ENCODE data around the gene MUC20. TPM values are rescaled to one million over a fixed set of nuclear protein-coding genes. Genes with fewer than 3 reads are reported as not detected.
A peak's percentile ranks its signal among the peaks of the same experiment; 100 is the strongest.
"Not testable (repeated sequence)": the region's sequence is repeated elsewhere in the genome, so short reads cannot be mapped to it uniquely, and the experiment has no call there.

Gene MUC20
- total RNA-seq, 8 experiments from 2014 or later: 0.49 to 6.3 (median 1.1) TPM

- ATAC-seq (replicated peaks in 6 of 8): no peak
- Histone ChIP-seq H3K4me3 (no peak overlapping the region), H3K27ac (no peak overlapping the region), H3K4me1 (replicated peaks in 1 of 2) (peaks cover 12 to 21% of the 10 kb centered on the region in 2 donors)
- 42 to 97% (median 60%) methylated on average over 1 to 11 of the region's 11 CpGs; no CpG with 5 or more reads in 1 of the 10 experiments for WGBS, 10 experiments
- in situ Hi-C loops (cut with MboI; ENCODE audit: low pct_unique_long_range_greater_than_20kb in 2 of 9, low sequenced_read_pairs in 9 of 9, unreplicated experiment in 9 of 9): no loop called here
Observed at GRCh38 chr3:195731356-195731905, 10.7 kb downstream of the MUC20 start.

DNA sequence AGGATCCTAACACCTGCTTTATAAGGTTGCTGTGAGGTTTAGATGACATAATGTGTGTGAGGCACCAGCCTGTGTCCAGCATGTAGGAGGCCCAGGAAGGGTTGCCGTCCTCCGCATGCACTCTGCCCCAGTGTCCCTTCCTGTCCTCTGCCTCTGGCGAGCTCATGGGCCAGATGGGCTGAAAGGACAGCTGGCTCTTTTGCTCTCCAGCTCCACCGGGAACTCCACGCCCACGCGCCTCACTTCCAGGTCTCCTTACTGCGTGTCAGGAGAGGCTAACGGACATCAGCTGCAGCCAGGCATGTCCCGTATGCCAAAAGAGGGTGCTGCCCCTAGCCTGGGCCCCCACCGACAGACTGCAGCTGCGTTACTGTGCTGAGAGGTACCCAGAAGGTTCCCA lies 12.2 kb downstream of the MUC20 start:
- ATAC-seq (replicated peaks in 6 of 8): peak; percentile 41 to 88 (median 62)
- in situ Hi-C loops (cut with MboI; ENCODE audit: low pct_unique_long_range_greater_than_20kb in 2 of 9, low sequenced_read_pairs in 9 of 9, unreplicated experiment in 9 of 9): no loop called here
- Histone ChIP-seq H3K27ac (no peak overlapping the region), H3K4me1 (replicated peaks in 1 of 2) (peaks cover 11 to 19% of the 10 kb centered on the region in 2 donors), H3K4me3 (no peak overlapping the region)
- 52 to 90% (median 77%) methylated on average over 1 to 6 of the region's 12 CpGs; no CpG with 5 or more reads in 4 of the 10 experiments for WGBS, 10 experiments

- 30 to 85% (median 68%) methylated on average over 2 to 16 of the region's 16 CpGs; no CpG with 5 or more reads in 1 of the 10 experiments for WGBS, 10 experiments
- in situ Hi-C loops (cut with MboI; ENCODE audit: low pct_unique_long_range_greater_than_20kb in 2 of 9, low sequenced_read_pairs in 9 of 9, unreplicated experiment in 9 of 9): no loop called here
- Histone ChIP-seq H3K27ac (no peak overlapping the region), H3K4me3 (no peak overlapping the region), H3K4me1 (replicated peaks in 1 of 2) (peaks cover 5 to 10% of the 10 kb centered on the region in 2 donors)
- ATAC-seq (replicated peaks in 6 of 8): no peak
Observed at GRCh38 chr3:195735036-195735695, 14.4 kb downstream of the MUC20 start.

- no peak for ATAC-seq (replicated peaks in 6 of 8)
- no peak overlapping the region for H3K27ac ChIP-seq
- peaks cover 5 to 10% of the 10 kb centered on the region in 2 donors for H3K4me1 ChIP-seq (replicated peaks in 1 of 2)
- H3K4me3 ChIP-seq: no peak overlapping the region
- in situ Hi-C loops (cut with MboI; ENCODE audit: low pct_unique_long_range_greater_than_20kb in 2 of 9, low sequenced_read_pairs in 9 of 9, unreplicated experiment in 9 of 9): no loop called here
- WGBS, 10 experiments: 49 to 96% (median 72%) methylated on average over 3 to 12 of the region's 12 CpGs
Observed at GRCh38 chr3:195736866-195737490, 16.2 kb downstream of the MUC20 start.

GRCh38 chr3:195737782-195738181 lies 17.0 kb downstream of the MUC20 start:
- in situ Hi-C loops (cut with MboI; ENCODE audit: low pct_unique_long_range_greater_than_20kb in 2 of 9, low sequenced_read_pairs in 9 of 9, unreplicated experiment in 9 of 9); ATAC-seq (replicated peaks in 6 of 8); H3K4me3 ChIP-seq; H3K4me1 ChIP-seq (replicated peaks in 1 of 2); H3K27ac ChIP-seq: not testable (repeated sequence)
- 17 to 91% (median 83%) methylated on average over 1 to 5 of the region's 6 CpGs; no CpG with 5 or more reads in 3 of the 10 experiments for WGBS, 10 experiments

GRCh38 chr3:195738274-195739044 lies 17.7 kb downstream of the MUC20 start:
- ATAC-seq (replicated peaks in 6 of 8): peak in 1 of 8 experiments; percentile 33
- 38 to 91% (median 80%) methylated on average over 1 to 14 of the region's 14 CpGs for WGBS, 10 experiments
- in situ Hi-C loops (cut with MboI; ENCODE audit: low pct_unique_long_range_greater_than_20kb in 2 of 9, low sequenced_read_pairs in 9 of 9, unreplicated experiment in 9 of 9): no loop called here

GRCh38 chr3:195739561-195740111 lies 18.9 kb downstream of the MUC20 start:
- Histone ChIP-seq H3K4me3 (no peak overlapping the region), H3K27ac (no peak overlapping the region), H3K4me1 (replicated peaks in 1 of 2) (no peaks in the 10 kb centered on the region)
- in situ Hi-C loops (cut with MboI; ENCODE audit: low pct_unique_long_range_greater_than_20kb in 2 of 9, low sequenced_read_pairs in 9 of 9, unreplicated experiment in 9 of 9): no loop called here
- no peak for ATAC-seq (replicated peaks in 6 of 8)
- WGBS, 10 experiments: 62 to 100% (median 86%) methylated on average over 1 to 11 of the region's 13 CpGs; no CpG with 5 or more reads in 1 of the 10 experiments

More at GRCh38 chr3:195738274-195739044, 17.7 kb downstream of the MUC20 start:
- Histone ChIP-seq H3K4me1 (replicated peaks in 1 of 2) (peaks cover 0 to 2% of the 10 kb centered on the region in 2 donors), H3K27ac (no peak overlapping the region), H3K4me3 (no peak overlapping the region)

DNA sequence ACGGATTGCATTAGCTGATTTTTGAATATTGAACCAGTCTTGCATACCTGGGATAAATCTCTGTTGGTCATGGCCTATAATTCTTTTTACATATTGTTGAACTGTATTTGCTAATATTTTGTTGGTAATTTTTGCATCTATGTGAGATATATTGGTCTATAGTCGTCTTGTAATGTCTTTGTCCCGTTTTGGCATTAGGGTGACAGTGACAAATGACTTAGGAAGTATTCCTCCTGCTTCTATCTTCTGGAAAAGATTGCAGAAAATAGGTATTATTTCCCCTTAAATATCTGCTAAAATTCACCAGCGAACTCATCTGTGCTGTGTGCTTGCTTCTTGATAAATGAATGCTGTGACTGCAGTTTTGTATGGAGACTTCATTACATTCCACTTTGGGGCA lies 23.7 kb downstream of the MUC20 start:
- 32 to 100% (median 73%) methylated on average over 1 to 4 of the region's 4 CpGs for WGBS, 10 experiments
- H3K27ac ChIP-seq: no peak overlapping the region
- ATAC-seq (replicated peaks in 6 of 8): no peak
- H3K4me3 ChIP-seq: no peak overlapping the region
- in situ Hi-C loops (cut with MboI; ENCODE audit: low pct_unique_long_range_greater_than_20kb in 2 of 9, low sequenced_read_pairs in 9 of 9, unreplicated experiment in 9 of 9): no loop called here
- no peaks in the 10 kb centered on the region for H3K4me1 ChIP-seq (replicated peaks in 1 of 2)

DNA sequence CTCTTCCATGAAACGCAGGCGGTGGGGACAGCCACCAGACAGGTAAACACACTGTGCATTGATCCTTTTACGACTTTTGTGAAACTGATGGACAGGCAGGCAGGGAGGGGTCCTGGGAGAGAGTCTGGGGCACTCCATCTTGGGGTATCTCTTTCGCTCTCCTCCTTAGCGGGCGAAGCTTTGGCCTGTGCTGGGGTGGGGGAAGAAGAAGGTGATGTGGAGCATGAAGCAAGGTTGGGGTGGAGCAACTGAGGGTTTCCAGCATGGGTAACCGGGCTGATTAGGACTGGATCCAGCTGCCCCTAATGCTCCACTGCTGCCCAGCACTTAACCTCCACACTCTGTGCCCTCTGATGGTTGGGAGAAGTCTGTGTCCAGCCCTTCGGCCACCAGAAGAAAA lies 25.6 kb downstream of the MUC20 start:
- no peak overlapping the region for H3K4me3 ChIP-seq
- no peak overlapping the region for H3K27ac ChIP-seq
- in situ Hi-C loops (cut with MboI; ENCODE audit: low pct_unique_long_range_greater_than_20kb in 2 of 9, low sequenced_read_pairs in 9 of 9, unreplicated experiment in 9 of 9): no loop called here
- no peak for ATAC-seq (replicated peaks in 6 of 8)
- WGBS, 10 experiments: 60 to 100% (median 100%) methylated on average over 1 to 4 of the region's 8 CpGs; no CpG with 5 or more reads in 2 of the 10 experiments
- H3K4me1 ChIP-seq (replicated peaks in 1 of 2): no peaks in the 10 kb centered on the region

DNA sequence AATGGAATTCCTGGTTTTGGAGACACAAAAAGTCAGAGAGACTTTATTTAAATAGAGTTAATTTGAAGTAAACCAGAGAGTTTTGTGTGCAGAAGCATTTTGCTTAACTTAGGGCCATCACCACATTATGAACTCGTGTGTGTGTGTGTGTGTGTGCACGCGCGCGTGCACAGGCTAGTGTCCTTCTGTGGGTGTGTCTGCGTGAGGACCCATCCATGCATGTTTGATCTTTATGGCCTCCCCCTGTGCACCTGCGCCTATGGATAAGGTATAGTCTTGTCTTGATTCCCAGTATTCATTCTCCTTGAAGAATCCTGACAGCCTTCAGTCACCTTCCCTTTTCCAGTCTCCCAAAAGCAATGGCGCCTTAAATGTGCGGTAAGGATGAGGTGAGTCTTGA lies 26.0 kb downstream of the MUC20 start:
- Histone ChIP-seq H3K27ac (no peak overlapping the region), H3K4me3 (no peak overlapping the region), H3K4me1 (replicated peaks in 1 of 2) (peaks cover 0 to 2% of the 10 kb centered on the region in 2 donors)
- ATAC-seq (replicated peaks in 6 of 8): no peak
- WGBS, 10 experiments: 82 to 100% (median 92%) methylated on average over 1 to 9 of the region's 9 CpGs; no CpG with 5 or more reads in 2 of the 10 experiments
- in situ Hi-C loops (cut with MboI; ENCODE audit: low pct_unique_long_range_greater_than_20kb in 2 of 9, low sequenced_read_pairs in 9 of 9, unreplicated experiment in 9 of 9): no loop called here

- peaks cover 7 to 11% of the 10 kb centered on the region in 2 donors for H3K4me1 ChIP-seq (replicated peaks in 1 of 2)
- WGBS, 10 experiments: 71 to 100% (median 95%) methylated on average over 3 to 11 of the region's 11 CpGs
- no peak overlapping the region for H3K27ac ChIP-seq
- in situ Hi-C loops (cut with MboI; ENCODE audit: low pct_unique_long_range_greater_than_20kb in 2 of 9, low sequenced_read_pairs in 9 of 9, unreplicated experiment in 9 of 9): no loop called here
- no peak for ATAC-seq (replicated peaks in 6 of 8)
- no peak overlapping the region for H3K4me3 ChIP-seq
Observed at GRCh38 chr3:195748661-195749060, 27.9 kb downstream of the MUC20 start.

DNA sequence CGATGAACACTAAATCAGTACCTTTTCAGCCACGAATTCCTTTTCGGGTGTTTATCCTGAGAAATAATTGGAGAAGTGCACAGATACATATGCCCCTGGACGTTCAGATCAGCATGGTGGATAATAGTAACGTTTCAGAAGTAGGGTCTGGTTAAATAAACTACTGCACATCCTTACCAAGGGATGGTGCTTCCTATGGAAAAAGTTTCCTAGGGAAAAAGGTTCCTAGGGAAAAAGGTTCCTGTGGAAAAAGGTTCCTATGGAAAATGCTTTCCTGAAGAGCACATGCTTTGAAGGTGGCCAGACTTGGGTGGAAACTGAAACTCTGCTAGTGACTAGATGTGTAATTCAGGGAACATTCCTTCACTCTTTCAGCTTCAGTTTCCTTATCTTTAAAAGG lies 28.3 kb downstream of the MUC20 start:
- in situ Hi-C loops (cut with MboI; ENCODE audit: low pct_unique_long_range_greater_than_20kb in 2 of 9, low sequenced_read_pairs in 9 of 9, unreplicated experiment in 9 of 9); H3K4me3 ChIP-seq; H3K27ac ChIP-seq; ATAC-seq (replicated peaks in 6 of 8): not testable (repeated sequence)
- H3K4me1 ChIP-seq (replicated peaks in 1 of 2): peaks cover 9 to 13% of the 10 kb centered on the region in 2 donors
- WGBS, 10 experiments: 67 to 97% (median 81%) methylated on average over 1 to 5 of the region's 5 CpGs
